ENCODE measurements around the gene CDH2.

Gene CDH2

GRCh38 chr18:28198620-28199019 is 21.7 kb upstream of the CDH2 start:
- H3K4me3 ChIP-seq (replicated peaks; ENCODE audit: low read depth, low read length) = no peak overlapping the region
- TF ChIP-seq CTCF (IDR thresholded peaks at IDR 0.05; ENCODE audit: low read length, missing control alignments) = no peak
- no peak for DNase-seq (ENCODE audit: low read depth)

- no peak for DNase-seq (ENCODE audit: low read depth)
- TF ChIP-seq CTCF (IDR thresholded peaks at IDR 0.05; ENCODE audit: low read length, missing control alignments) = no peak
- H3K4me3 ChIP-seq (replicated peaks; ENCODE audit: low read depth, low read length) = no peak overlapping the region
Observed at GRCh38 chr18:28193177-28193778, 16.3 kb upstream of the CDH2 start.

DNA sequence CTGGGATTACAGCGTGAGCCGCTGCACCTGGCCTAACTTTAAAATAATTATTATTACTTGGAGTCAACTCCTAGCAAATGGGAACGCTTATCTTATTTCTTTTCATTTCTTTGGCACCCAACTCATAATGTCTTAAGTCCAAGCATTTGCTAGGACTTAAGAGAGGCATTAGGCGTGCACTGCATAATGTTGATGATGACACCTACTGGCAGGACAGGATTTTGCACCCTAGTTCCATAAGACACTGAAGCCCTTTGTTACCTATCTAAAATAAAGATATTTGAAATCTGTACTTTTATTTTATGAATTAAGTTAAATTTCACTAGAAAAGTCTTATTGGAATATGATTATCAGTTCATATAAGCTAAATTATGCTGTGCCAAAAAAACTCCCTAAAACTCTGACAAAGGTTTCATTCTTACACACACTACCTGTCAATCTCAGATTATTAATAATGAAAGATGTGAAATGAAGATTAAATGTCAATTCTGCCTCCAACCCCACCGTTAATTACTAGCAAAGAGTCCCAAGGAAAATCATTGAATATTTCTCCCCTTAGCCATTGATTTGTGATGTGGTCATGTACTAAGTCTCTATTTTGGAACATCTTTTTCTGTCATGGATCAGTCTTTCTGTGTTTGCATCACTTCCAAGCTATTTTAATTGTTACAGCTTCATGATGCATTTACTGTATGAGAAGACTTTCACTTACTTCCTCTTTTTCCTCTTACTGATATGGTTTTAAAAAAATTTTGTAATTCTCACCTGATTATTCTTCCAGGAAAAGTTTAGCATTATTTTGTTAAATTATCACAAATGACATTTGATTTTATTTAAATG is 12.7 kb upstream of the CDH2 start:
- H3K4me3 ChIP-seq (replicated peaks; ENCODE audit: low read depth, low read length) = no peak overlapping the region
- TF ChIP-seq CTCF (IDR thresholded peaks at IDR 0.05; ENCODE audit: low read length, missing control alignments) = peak; percentile 77
- peak; percentile 87 for DNase-seq (ENCODE audit: low read depth)

DNA sequence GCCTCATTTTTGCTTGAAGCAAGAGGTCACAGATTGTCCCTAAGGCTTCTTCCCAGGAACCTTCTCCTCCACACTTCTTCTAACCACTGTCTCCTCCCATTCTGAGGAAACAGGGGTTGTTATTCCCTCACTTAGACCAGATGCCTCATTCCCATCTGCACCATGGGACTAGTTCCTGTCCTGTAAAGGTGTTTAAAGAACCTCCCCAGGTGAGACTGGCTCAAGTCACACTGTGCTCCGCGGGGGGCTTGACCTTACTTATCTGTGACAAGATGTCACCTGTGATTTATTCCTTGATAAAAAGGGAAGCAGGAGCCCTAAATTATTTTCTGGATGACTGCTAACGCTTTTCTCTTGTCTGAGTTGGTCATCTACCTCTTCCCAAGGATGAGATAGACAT is 8.2 kb upstream of the CDH2 start:
- no peak overlapping the region for H3K4me3 ChIP-seq (replicated peaks; ENCODE audit: low read depth, low read length)
- no peak for TF ChIP-seq CTCF (IDR thresholded peaks at IDR 0.05; ENCODE audit: low read length, missing control alignments)
- no peak for DNase-seq (ENCODE audit: low read depth)

GRCh38 chr18:28183418-28184078 is 6.6 kb upstream of the CDH2 start:
- DNase-seq (ENCODE audit: low read depth) = no peak
- no peak for TF ChIP-seq CTCF (IDR thresholded peaks at IDR 0.05; ENCODE audit: low read length, missing control alignments)
- no peak overlapping the region for H3K4me3 ChIP-seq (replicated peaks; ENCODE audit: low read depth, low read length)

DNA sequence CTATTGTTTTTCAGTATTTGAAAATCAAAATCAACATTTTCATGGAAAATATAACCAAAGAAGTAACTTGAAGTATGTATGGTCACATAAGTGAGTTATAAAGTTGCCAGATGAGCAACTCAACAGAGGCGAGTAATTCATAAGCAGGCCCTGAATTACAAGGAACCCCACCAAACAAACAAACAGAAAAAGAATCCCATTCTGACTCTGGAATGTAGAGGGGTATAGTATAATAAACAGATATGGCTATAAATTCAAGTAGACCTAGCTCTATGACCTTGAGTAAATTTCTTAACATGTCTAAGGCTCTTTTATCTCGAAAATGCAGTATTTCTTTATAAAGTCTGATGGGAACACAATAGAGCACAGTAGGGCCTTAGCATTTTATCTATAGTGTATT is 4.7 kb upstream of the CDH2 start:
- no peak overlapping the region for H3K4me3 ChIP-seq (replicated peaks; ENCODE audit: low read depth, low read length)
- no peak for TF ChIP-seq CTCF (IDR thresholded peaks at IDR 0.05; ENCODE audit: low read length, missing control alignments)
- DNase-seq (ENCODE audit: low read depth) = no peak

Measured in fibroblast of pulmonary artery (primary cell).